SU-DHL-6 (cell line): ENCODE measurements around the gene SLC30A10.

ENCODE experiments used
- CTCF ChIP-seq: fragments of 200-600 bp; sonication (generic); IDR thresholded peaks from one replicate; pipeline ENCODE4 v1.5.1; 2017; ENCODE audit warnings: antibody characterized with exemption, mild to moderate bottlenecking, low read length, moderate library complexity; ENCODE audit not compliant: insufficient read depth, poor library complexity, severe bottlenecking
- EZH2phosphoT487 ChIP-seq: fragments of 200-600 bp; sonication (generic), shearing (Covaris generic); conservative IDR thresholded peaks from 2 replicates; pipeline ENCODE4 v1.6.1; 2018; ENCODE audit warnings: mild to moderate bottlenecking, antibody characterized with exemption, low read length, moderate library complexity, mixed read lengths

DNA sequence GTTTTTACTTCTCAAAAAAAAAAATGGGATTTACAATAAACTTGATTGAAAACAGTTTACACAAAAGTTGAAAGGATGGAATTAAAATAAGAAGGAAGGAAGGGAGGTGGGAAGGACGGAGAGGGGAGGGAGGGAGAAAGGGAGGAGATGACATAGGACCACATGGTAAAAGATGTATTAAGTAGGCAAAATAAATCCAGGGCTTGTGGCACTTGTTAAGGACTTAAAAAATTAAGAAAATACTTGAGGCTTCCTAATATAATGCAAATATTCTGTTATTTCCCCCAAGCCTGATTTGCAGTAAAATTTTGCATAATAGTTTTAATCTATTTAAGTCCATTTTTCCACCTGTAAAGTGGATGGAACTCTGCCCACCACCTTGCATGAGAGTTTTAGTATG is 27.5 kb downstream of the SLC30A10 start:
- TF ChIP-seq CTCF (no peak), EZH2phosphoT487 (no peak)
